ENCODE data around the gene ZKSCAN5.

The ZKSCAN5 gene

DNA sequence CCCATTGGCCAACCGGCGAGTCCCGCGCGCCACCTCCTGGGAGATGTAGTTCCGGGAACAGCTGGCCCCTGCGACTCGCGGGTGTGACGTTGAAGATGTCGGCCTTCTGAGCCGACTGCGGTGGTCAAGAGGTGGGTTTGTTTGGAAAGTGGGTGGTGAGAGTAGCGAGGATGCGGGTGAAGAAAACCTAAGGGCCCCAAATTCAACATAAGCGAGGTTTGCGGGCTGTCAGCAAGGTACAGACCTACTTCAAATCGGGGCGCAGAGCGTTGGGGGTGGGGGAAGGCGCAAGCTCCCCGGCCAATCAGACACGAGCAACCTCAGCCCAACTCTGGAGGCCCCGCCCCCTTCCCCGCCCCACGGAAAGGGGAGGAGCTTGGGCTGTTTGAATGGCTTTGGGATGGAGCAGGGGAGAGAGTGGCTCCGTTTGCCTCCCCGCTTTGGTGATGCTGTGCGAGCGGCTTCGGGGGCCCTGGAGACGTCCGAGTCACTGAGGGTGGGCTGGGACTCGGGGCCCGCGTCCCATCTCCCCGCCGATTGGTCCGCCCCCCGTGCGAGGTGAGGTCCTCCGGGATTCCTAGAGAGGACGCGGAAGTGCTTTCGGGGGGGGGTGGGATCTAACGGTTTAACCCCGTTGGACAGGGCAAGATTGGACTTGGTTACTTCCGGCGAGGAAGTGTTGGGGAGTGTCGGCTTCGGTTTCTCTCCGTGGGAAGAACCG is at the start of gene ZKSCAN5:
Gene ZKSCAN5, plus strand, starts transcription at position 60 of the 721 bp plus-strand sequence. CDS start 1,383 bp downstream, outside the sequence.
- Histone ChIP-seq H3K27me3 (ENCODE audit: insufficient read depth, insufficient read length) (no peaks in the 10 kb centered on the region), H3K9ac (ENCODE audit: insufficient read length, low read depth) (peak within 1 kb of the TSS; percentile 92), H3K4me1 (ENCODE audit: insufficient read depth, insufficient read length) (peaks cover 4% of the 10 kb centered on the region), H3K4me3 (ENCODE audit: insufficient read length, low read depth) (peak within 1 kb of the TSS; percentile 73), H3K36me3 (ENCODE audit: insufficient read depth, insufficient read length, low read length) (peaks cover 11% of the 10 kb centered on the region), H3K9me3 (ENCODE audit: insufficient read depth, low read length) (no peaks in the 10 kb centered on the region)
- TF ChIP-seq ZNF274 (IDR thresholded peaks at IDR 0.05; ENCODE audit: low read depth, low read length) (no peak), SUZ12 (IDR thresholded peaks at IDR 0.05; ENCODE audit: extremely low read depth, insufficient read depth, insufficient read length) (no peak), YY1 (IDR thresholded peaks at IDR 0.05; ENCODE audit: insufficient read depth, insufficient read length) (no peak)
- peak; percentile 89 for DNase-seq (ENCODE audit: low read depth, low spot score)

DNA sequence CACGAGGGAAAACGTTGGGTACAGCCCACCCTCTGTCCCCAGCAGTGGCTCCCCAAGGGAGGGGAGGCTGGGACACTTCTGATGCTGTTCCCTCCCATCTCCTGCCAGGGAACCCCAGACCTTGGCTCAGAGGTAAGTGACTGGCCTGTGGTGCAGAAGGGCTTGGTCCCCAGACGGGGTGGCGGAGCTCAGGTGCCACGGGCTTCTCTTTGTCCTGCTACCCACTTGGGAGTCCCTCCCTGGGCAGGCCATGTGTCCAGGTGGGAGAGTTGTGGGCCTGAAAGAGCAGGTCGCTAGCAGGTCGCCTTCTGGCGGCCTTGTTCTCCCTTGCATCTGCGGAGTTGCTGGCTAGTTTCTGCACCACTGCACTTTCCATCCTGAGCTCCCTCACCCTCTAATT is 48.6 kb upstream of the ZKSCAN5 start:
- peaks cover 6% of the 10 kb centered on the region; the same call in 1 of the 2 replicates for H3K9me3 ChIP-seq (ENCODE audit: insufficient read depth, low read length)
- H3K4me3 ChIP-seq (ENCODE audit: insufficient read length, low read depth), result no peak overlapping the region
- no peak for DNase-seq (ENCODE audit: low read depth, low spot score)
- H3K36me3 ChIP-seq (ENCODE audit: insufficient read depth, insufficient read length, low read length), result peaks cover 96% of the 10 kb centered on the region
- no peak for TF ChIP-seq ZNF274 (IDR thresholded peaks at IDR 0.05; ENCODE audit: low read depth, low read length)
- TF ChIP-seq YY1 (IDR thresholded peaks at IDR 0.05; ENCODE audit: insufficient read depth, insufficient read length), result no peak
- no peak for TF ChIP-seq SUZ12 (IDR thresholded peaks at IDR 0.05; ENCODE audit: extremely low read depth, insufficient read depth, insufficient read length)
- no peaks in the 10 kb centered on the region for H3K27me3 ChIP-seq (ENCODE audit: insufficient read depth, insufficient read length)
- H3K4me1 ChIP-seq (ENCODE audit: insufficient read depth, insufficient read length), result peaks cover 6% of the 10 kb centered on the region
- H3K9ac ChIP-seq (ENCODE audit: insufficient read length, low read depth), result no peak overlapping the region

DNA sequence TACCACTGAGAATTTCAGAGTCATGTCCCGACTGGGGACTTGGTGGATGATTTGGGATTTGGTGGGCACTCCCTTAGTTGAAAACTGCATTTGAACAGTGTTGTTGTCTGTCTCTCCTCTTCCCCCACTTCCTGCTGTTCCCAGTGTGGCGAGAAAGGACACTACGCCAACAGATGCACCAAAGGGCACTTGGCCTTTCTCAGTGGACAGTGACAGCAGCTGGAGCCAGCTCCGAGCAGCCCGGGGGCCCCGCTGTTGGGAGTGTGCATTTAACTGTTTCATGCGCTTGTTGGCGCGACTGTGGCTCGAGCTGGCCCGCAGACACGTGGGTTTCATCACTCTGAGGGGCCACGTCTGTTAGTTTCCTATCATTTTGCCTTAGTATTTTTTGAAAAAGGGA is 48.2 kb upstream of the ZKSCAN5 start:
- TF ChIP-seq SUZ12 (IDR thresholded peaks at IDR 0.05; ENCODE audit: extremely low read depth, insufficient read depth, insufficient read length) (no peak), YY1 (IDR thresholded peaks at IDR 0.05; ENCODE audit: insufficient read depth, insufficient read length) (no peak), ZNF274 (IDR thresholded peaks at IDR 0.05; ENCODE audit: low read depth, low read length) (no peak)
- H3K4me1 ChIP-seq (ENCODE audit: insufficient read depth, insufficient read length), result peaks cover 6% of the 10 kb centered on the region
- H3K27me3 ChIP-seq (ENCODE audit: insufficient read depth, insufficient read length), result no peaks in the 10 kb centered on the region
- no peak overlapping the region for H3K9ac ChIP-seq (ENCODE audit: insufficient read length, low read depth)
- DNase-seq (ENCODE audit: low read depth, low spot score), result no peak
- no peak overlapping the region for H3K4me3 ChIP-seq (ENCODE audit: insufficient read length, low read depth)
- H3K9me3 ChIP-seq (ENCODE audit: insufficient read depth, low read length), result peaks cover 6% of the 10 kb centered on the region; the same call in 1 of the 2 replicates
- H3K36me3 ChIP-seq (ENCODE audit: insufficient read depth, insufficient read length, low read length), result peaks cover 98% of the 10 kb centered on the region

DNA sequence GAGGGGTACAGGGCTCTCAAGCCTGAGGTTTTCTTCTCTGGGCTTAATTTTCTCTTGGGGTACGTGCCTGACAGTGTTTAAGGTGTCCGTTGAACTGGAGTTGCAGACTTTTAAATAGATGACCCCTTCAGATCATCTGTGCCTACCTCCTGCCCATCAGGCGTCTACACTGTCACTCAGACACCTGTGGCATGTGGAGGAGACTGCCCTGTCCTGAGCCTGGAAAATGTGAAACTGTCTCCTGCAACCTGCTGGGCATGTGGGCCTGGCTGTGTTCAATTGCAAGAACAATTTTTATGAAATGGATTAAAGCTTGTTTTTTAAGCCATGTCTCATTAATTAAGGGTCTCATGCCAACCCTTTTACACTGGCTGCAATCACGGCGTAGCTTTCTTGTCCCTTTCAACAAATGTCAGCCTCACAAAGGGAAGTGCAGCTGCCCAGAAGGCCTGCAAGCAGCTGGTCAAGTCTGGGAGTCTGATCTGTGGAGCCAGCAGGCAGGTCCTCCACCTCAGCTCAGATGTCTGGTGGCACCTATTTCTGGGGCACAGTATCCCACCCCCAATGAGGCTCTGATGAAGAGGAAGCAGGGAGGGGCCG is 47.3 kb upstream of the ZKSCAN5 start:
- H3K9me3 ChIP-seq (ENCODE audit: insufficient read depth, low read length), result peaks cover 6% of the 10 kb centered on the region; the same call in 1 of the 2 replicates
- peaks cover 4% of the 10 kb centered on the region for H3K4me1 ChIP-seq (ENCODE audit: insufficient read depth, insufficient read length)
- H3K36me3 ChIP-seq (ENCODE audit: insufficient read depth, insufficient read length, low read length), result peaks cover 95% of the 10 kb centered on the region
- no peaks in the 10 kb centered on the region for H3K27me3 ChIP-seq (ENCODE audit: insufficient read depth, insufficient read length)
- DNase-seq (ENCODE audit: low read depth, low spot score), result no peak
- no peak overlapping the region for H3K9ac ChIP-seq (ENCODE audit: insufficient read length, low read depth)
- TF ChIP-seq YY1 (IDR thresholded peaks at IDR 0.05; ENCODE audit: insufficient read depth, insufficient read length) (no peak), SUZ12 (IDR thresholded peaks at IDR 0.05; ENCODE audit: extremely low read depth, insufficient read depth, insufficient read length) (no peak), ZNF274 (IDR thresholded peaks at IDR 0.05; ENCODE audit: low read depth, low read length) (no peak)
- H3K4me3 ChIP-seq (ENCODE audit: insufficient read length, low read depth), result no peak overlapping the region

DNA sequence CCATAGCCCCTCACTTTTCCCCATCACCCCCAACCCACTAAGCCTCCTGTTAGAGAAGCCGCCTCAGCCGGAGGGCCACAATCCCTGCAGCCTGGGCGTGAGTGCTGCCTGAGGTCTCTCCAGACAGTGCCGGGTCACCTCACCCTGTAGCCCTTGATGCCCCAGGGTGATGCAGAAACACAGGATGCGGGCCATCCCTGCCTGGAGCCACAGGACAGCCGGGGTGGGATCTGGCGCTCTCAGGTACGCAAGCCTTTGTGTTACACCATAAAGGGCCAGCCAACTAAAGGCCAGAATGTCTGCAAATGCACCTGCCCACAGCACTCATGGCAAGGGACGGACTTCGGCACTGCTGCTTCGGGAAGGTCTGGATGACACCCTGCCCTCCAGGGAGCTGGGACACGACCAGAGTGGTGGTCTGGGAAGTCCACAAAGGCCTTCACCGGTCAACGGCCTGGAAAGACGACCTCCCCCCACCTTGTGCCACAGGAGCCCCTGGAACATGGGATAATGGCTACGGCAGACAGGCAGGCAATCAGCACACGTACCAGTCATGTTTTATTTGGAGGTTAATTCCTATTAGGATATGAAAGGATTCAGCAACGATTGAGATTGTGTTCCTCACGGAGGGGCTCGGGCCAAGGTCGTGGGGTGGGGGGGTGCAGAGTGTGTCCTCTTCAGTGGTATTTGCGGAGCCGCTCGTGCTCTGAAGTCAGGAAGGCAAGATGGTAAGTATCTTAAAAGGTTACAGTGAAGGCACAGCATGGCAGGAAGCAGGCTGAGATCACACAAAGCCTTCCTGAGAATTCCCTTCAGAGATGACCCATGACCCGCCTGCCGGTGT is 46.6 kb upstream of the ZKSCAN5 start:
- peaks cover 4% of the 10 kb centered on the region for H3K4me1 ChIP-seq (ENCODE audit: insufficient read depth, insufficient read length)
- H3K9me3 ChIP-seq (ENCODE audit: insufficient read depth, low read length), result peaks cover 6% of the 10 kb centered on the region; the same call in 1 of the 2 replicates
- DNase-seq (ENCODE audit: low read depth, low spot score), result no peak
- TF ChIP-seq SUZ12 (IDR thresholded peaks at IDR 0.05; ENCODE audit: extremely low read depth, insufficient read depth, insufficient read length), result no peak
- TF ChIP-seq ZNF274 (IDR thresholded peaks at IDR 0.05; ENCODE audit: low read depth, low read length), result no peak
- no peak for TF ChIP-seq YY1 (IDR thresholded peaks at IDR 0.05; ENCODE audit: insufficient read depth, insufficient read length)
- H3K27me3 ChIP-seq (ENCODE audit: insufficient read depth, insufficient read length), result no peaks in the 10 kb centered on the region
- peaks cover 92% of the 10 kb centered on the region for H3K36me3 ChIP-seq (ENCODE audit: insufficient read depth, insufficient read length, low read length)
- no peak overlapping the region for H3K9ac ChIP-seq (ENCODE audit: insufficient read length, low read depth)
- no peak overlapping the region for H3K4me3 ChIP-seq (ENCODE audit: insufficient read length, low read depth)

DNA sequence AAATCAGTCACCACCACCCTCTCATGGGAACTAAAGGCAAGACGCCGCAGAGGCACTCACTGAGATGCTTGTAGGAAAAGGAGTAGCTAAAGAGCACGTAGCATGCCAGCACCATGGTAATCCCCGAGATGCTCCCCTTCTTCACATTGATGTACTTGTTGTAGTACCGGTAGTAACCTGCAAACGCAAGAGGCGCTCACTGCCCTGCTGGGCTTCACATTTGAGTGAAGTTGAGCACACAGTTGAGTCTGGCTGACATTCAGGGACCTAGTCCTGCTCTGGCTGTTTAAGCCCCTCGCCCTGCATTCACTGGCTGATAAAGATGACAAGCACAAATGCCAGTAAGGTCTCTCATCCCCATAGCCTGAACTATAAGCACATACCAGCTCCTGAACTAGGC is 45.4 kb upstream of the ZKSCAN5 start:
- H3K4me1 ChIP-seq (ENCODE audit: insufficient read depth, insufficient read length), result peaks cover 4% of the 10 kb centered on the region
- no peaks in the 10 kb centered on the region for H3K27me3 ChIP-seq (ENCODE audit: insufficient read depth, insufficient read length)
- H3K4me3 ChIP-seq (ENCODE audit: insufficient read length, low read depth), result no peak overlapping the region
- H3K9ac ChIP-seq (ENCODE audit: insufficient read length, low read depth), result no peak overlapping the region
- H3K9me3 ChIP-seq (ENCODE audit: insufficient read depth, low read length), result peaks cover 6% of the 10 kb centered on the region; the same call in 1 of the 2 replicates
- H3K36me3 ChIP-seq (ENCODE audit: insufficient read depth, insufficient read length, low read length), result peaks cover 91% of the 10 kb centered on the region
- TF ChIP-seq ZNF274 (IDR thresholded peaks at IDR 0.05; ENCODE audit: low read depth, low read length) (no peak), SUZ12 (IDR thresholded peaks at IDR 0.05; ENCODE audit: extremely low read depth, insufficient read depth, insufficient read length) (no peak), YY1 (IDR thresholded peaks at IDR 0.05; ENCODE audit: insufficient read depth, insufficient read length) (no peak)
- no peak for DNase-seq (ENCODE audit: low read depth, low spot score)
